ENCODE measurements around the gene HM13.
"Not testable (repeated sequence)": the region's sequence is repeated elsewhere in the genome, so short reads cannot be mapped to it uniquely, and the experiment has no call there.

HM13 gene

DNA sequence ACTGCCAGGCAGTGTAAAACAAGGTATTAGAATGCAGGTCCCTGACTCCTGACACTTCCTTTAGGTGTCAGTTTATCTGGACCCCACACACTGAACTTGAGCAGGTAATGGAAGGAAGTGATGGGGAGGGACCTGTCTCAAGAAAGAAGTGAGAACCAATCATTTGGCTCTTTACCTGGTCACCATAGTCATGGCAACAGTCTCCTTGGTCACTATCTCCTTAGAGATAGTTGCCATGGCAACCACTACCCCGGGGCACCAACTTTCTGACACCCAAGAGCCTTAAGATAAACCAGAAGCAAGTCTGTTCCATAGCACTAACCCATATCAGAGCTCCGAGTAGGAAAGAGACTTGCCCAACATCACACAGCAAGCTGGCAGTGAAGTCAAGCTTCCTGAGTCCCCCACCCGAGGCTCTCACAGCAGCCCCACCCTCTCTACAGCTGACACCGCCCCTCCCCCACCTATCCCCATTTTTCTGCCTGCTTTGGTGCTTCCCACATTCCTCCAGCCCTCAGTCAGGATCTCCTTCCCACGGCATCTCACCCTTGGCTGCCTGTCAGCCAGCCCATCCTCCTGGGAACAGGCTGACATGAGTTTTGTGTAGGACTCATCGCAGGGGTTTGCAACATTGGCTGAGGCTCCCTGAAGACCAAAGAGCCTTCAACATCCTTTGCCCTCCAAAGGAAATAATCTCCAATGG, 16.3 kb upstream of the HM13 start:
- in situ Hi-C loops (cut with MboI; ENCODE audit: low sequenced_read_pairs) = no loop called here

DNA sequence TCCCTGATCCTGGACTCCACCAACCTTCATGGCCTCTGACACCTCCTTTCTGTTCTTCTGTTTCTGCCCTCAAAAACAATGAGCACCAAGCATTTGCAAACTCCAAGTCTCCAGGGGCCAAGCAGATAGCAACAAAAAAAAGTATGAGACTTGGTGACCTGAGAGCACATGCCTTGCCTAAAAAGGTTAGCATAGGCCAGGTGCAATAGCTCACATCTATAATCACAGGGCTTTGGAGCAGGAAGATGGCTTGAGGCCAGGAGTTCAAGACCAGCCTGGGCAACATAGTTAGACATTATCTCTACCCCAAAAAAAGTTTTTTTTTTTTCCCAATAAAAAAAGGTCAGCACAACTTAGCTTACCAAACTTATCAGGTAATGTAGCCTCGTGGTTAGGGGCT, 13.7 kb upstream of the HM13 start:
- in situ Hi-C loops (cut with MboI; ENCODE audit: low sequenced_read_pairs) = no loop called here

DNA sequence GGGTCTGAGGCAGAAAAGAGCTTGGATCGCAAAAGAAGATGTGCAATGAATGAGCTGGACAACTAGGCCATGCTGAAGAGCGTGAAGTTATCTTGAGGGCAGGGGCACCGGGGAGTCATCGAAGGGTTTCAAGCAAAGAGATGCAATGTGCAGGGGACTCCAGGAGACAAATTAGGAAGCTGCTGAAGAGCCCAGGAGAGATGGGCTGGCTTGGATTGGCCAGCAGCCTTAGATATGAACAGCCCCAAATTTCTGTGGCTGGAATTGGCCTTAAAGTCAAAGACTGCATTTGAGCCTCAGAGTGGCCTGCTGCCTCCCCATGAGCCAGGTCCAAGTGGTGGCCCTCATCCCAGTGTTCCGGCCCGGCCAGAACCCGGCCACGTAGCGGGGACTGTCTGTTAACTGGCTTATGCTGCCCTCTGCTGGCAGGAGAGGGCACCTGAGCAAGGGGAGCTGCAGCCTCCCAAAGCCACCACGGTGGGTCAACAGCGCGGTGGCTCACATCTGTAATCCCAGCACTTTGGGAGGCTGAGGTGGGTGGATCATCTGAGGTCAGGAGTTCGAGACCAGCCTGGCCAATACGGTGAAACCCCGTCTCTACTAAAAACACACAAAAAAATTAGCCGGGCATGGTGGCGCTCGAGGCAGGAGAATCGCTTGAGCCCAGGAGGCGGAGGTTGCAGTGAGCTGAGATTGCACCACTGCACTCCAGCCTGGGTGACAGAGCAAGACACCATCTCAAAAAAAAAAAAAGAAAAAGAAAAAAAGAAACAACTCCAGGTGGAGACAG, 11.2 kb upstream of the HM13 start:
- in situ Hi-C loops (cut with MboI; ENCODE audit: low sequenced_read_pairs) = not testable (repeated sequence)

DNA sequence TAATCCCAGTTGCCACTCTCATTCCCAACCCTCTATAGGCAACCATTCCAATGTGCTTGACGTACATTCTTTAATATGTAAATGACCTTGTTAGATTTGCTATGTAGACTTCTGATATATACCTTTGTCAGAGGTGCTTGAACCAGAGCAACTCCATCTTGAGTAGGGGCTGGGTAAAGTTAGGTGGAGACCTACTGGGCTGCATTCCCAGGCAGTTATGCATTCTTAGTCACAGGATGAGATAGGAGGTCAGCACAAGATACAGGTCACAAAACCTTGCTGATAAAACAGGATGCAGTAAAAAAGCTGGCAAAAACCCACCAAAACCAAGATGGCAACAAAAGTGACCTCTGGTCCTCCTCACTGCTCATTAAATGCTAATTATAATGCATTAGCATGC, 8.3 kb upstream of the HM13 start:
- in situ Hi-C loops (cut with MboI; ENCODE audit: low sequenced_read_pairs) = no loop called here

DNA sequence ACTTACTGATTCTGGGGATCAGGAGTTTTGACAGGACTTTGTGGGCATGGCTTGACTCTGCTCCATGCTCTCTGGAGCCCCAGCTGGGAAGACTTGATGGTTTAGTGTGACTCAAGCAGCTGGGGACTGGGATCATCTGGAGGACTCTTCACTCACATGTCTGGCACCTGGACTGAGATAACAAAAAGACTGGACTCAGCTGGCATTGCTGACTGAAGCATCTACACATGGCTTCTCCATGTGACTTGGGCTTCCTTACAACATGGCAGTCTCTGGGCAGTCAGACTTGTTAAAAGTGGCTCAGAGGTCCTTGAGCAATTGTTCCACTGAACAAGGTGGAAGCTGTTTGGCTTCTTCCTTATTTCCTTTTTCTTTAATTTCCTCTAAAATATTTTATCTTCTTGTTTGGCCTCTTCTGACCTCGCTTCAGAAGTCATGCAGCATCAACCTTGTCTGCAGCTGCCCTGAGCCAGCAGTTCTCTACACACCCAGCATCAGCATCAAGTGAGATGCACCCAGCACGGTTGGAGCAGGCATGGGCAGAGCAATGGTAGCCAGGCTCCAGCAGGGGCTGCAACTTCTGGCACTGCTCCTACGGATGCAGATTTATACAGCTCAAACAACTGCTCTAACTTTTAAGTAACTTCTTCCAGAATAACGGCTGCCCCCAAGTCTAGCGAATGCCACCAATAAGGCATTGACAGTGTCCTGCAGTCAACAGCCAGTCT, 5.6 kb upstream of the HM13 start:
- in situ Hi-C loops (cut with MboI; ENCODE audit: low sequenced_read_pairs) = no loop called here

DNA sequence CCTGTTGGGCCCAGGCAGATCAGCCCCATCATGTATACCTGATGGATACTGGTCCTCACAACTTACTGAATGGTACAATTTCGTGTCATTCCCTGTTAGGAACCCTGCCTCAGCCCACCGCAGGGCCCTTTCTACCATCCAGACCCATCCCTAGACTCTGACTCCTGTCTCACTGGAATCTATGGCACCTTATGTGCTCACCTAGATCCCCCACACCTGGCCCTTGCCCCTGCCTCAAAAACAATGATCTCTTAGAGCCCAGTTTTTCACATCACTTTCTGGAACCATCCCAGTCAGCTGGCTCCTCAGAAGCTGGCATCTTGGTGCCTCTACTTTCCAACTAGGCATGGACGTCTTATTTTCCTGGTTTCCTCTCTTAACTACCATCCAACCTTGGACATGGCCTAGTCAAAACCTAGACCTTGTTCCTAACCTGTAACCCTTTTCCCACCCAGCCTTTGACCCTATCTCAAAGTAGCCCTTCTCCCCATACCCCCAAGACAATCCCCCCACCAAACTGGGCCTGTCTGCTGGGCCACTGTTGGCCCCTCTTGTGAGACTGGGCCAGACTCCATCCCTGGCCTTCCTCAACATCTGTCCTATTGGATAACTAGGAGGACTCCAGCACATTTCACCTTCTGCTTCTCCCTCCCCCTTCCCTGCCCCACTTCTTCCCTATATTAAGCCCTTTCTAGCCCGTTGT, 981 bp downstream of the HM13 start:
- in situ Hi-C loops (cut with MboI; ENCODE audit: low sequenced_read_pairs) = no loop called here

DNA sequence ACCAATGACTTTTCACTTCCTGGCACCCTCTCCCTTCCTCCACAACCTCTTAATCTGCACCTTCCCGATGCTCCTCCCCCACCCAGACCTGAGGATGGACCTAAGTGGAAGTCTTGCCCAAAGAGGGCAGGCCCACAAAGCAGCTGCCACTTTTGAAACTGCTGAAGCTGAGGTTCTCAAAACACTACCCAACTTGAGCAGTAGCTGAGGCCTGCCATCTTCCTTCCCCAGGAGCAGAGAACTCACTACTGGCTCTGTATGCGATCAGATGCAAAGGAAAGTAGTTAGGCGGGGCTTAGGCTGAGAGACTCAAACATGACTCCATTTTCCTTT, 1.5 kb downstream of the HM13 start:
- in situ Hi-C loops (cut with MboI; ENCODE audit: low sequenced_read_pairs) = no loop called here

DNA sequence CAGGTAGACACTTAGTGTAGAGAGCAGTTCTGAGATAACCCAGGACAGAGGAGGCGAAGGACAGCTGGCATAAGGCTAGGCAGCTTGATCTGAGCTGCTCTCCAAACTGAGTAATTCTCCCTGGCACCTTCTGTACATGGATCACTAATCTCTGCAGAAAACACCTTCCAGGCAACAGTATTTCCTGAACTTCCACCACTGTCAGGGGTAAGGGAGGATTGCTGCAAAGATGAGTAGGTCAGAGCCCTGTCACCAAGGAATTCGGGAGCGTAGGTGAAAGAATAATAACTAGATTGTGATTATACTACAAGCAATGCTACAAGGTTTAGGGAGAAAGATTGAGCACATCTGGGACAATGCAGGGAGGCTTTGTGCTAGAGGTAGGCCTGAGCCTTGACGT, 1.9 kb downstream of the HM13 start:
- in situ Hi-C loops (cut with MboI; ENCODE audit: low sequenced_read_pairs) = no loop called here

DNA sequence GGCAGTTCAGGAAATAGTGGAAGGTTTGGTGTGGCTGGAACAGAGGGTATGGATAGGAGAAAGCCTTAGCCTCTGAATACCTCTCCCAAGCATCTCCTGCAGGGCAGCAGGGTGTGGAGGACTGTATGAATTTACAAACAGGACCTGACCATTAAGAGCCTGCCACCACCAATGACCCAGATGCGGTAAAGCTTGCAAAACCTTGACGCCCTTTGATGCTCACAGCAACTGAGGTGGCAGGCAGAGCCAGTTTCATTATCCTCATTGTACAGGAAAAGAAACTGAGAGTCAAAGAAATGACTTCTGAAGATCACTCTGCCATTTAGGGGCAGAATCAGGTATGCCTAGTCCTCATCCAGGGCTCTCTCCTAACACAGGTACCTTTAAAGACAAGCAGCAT, 2.4 kb downstream of the HM13 start:
- in situ Hi-C loops (cut with MboI; ENCODE audit: low sequenced_read_pairs) = no loop called here

DNA sequence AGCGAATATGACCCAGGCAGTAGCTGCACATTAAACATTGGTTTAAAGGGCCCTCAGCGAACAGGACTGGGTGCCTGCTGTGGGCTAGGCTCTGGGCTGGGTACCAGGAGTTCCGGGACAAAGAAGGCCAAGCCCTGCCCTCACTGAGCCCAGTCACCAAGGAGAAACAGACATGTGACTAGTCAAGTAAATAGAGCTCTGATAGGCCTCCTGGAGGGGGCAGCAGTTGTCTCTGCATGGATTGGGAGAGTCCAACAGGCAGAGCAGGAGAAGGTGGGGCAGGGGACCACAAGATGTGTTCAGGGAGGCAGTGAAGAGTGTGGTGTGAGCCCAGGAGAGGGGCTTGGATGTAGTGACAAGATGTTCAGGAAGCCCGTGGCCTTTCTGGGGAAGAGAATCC, 3.1 kb downstream of the HM13 start:
- in situ Hi-C loops (cut with MboI; ENCODE audit: low sequenced_read_pairs) = no loop called here

DNA sequence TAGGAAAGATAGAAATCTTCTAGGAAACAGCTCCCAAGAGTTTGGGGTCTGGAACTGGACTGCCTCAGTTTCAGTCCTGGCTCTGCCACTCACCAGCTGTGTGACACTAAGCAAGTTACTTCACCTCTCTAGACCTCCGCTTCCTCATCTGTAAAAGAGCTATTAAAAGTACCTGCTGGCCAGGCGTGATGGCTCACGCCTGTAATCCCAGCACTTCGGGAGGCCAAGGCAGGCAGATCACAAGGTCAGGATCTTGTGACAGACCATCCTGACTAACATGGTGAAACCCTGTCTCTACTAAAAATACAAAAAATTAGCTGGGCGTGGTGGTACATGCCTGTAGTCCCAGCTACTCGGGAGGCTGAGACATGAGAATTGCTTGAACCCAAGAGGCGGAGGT, 7.0 kb downstream of the HM13 start:
- in situ Hi-C loops (cut with MboI; ENCODE audit: low sequenced_read_pairs) = not testable (repeated sequence)

DNA sequence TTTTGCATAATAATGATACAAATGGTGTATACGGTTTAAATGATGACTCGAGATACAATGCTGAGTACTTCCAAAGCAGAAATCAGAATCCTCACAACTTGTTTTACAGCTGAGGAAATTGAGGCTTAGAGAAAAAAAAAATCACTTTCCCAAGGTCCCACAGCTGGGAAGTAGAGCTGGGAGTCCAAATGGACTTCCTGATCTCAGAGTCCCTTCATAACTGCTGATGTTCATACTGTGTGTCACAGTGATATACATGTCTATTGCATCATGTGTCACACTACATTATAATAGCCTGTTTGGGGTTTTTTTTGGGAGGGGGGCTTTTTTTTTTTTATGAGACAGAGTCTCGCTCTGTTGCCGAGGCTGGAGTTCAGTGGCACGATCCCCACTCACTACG, 8.5 kb downstream of the HM13 start:
- in situ Hi-C loops (cut with MboI; ENCODE audit: low sequenced_read_pairs) = no loop called here

DNA sequence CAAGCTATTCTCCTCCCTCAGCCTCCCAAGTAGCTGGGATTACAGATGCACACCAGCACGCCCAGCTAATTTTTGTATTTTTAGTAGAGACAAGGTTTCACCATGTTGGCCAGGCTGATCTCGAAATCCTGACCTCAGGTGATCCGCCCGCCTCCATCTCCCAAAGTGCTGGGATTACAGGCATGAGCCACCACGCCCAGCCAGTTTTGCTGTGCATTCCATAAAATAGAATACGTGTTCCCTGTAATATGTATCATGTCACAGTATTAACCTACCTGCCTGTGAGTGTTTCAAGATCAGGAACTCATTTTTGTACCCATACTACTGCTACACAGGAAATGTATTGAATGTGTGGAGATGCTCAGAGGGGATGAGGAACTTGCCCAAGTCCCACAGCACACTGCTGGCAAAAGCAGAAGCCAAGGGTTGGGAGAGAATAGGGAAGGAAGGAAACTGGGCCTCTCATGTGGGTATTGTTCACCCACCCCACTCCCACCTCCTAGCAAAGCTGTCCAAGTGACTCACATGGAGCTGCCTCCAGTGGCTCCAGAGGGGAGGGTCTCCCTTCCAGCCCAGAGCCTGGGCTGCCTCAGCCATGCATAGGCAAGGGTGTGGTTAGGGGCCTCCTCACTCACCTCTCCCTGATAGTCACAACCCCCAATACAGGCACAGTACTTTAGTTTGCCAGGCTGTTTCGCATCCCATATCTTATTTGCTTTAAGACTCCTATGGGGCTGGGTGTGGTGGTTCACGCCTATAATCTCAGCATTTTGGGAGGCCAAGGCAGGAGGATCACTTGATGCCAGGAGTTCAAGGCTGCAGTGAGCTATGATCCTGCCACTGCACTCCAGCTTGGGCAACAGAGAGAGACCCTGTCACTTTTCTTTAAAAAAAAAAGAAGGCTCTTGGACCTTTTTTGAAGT, 9.4 kb downstream of the HM13 start:
- in situ Hi-C loops (cut with MboI; ENCODE audit: low sequenced_read_pairs) = no loop called here

DNA sequence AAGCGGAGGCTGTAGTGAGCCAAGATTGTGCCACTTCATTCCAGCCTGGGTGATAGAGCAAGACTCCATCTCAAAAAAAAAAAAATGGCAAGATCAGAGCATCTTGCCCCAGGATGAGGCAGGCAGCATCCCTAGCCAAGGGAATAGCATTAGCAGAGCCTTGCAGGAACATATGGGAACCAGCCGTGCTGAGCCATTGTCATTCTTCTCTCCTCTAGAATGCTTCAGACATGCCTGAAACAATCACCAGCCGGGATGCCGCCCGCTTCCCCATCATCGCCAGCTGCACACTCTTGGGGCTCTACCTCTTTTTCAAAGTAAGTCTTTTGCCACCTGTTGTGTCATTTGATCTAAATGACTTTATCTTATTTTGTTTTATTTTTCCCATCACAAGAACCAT, 13.0 kb downstream of the HM13 start:
- in situ Hi-C loops (cut with MboI; ENCODE audit: low sequenced_read_pairs) = loop anchor here (25.0 kb wide), 1 partner anchor 185 kb away; the partner anchor contains the start of gene BCL2L1

DNA sequence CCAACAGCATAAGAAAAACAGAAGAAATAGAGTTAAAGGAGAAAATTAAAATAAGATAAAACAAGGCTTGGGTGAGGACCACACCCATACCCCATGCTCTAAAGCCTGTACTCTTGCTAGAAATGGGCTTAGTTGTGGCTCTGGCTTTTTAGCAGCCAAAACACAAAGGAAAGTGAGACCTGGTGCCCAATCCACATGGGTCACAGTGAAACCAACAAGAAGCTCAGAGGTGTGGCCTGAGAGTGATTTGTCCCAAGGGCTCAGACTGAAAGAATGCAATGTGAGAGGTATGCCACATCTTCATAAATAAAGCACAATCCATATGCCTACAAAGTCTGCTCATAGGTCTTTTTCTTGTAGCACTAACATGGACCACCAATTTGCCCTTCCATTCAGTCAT, 21.1 kb downstream of the HM13 start:
- in situ Hi-C loops (cut with MboI; ENCODE audit: low sequenced_read_pairs) = loop anchor here (25.0 kb wide), 1 partner anchor 177 kb away; the partner anchor contains the start of gene BCL2L1

DNA sequence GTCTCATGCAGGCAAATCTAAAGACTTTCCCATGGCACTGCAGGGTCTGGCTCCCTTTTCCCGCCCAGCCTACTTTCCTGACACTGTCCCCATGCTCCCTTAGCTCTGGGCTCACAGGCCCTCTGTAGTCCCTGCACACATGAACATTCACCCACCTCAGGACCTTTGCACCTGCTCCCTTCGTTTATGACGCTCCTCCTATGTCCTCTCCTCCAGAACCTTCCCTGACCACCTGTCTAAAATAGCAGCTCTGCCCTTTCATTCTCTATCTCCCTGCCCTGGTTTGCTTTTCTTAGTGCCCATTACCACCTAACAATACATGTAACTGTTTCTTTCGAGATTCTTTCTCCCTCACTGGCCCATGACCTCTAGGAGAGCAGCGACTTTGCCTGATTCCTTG, 22.3 kb downstream of the HM13 start:
- in situ Hi-C loops (cut with MboI; ENCODE audit: low sequenced_read_pairs) = loop anchor here (25.0 kb wide), 1 partner anchor 176 kb away; the partner anchor contains the start of gene BCL2L1

DNA sequence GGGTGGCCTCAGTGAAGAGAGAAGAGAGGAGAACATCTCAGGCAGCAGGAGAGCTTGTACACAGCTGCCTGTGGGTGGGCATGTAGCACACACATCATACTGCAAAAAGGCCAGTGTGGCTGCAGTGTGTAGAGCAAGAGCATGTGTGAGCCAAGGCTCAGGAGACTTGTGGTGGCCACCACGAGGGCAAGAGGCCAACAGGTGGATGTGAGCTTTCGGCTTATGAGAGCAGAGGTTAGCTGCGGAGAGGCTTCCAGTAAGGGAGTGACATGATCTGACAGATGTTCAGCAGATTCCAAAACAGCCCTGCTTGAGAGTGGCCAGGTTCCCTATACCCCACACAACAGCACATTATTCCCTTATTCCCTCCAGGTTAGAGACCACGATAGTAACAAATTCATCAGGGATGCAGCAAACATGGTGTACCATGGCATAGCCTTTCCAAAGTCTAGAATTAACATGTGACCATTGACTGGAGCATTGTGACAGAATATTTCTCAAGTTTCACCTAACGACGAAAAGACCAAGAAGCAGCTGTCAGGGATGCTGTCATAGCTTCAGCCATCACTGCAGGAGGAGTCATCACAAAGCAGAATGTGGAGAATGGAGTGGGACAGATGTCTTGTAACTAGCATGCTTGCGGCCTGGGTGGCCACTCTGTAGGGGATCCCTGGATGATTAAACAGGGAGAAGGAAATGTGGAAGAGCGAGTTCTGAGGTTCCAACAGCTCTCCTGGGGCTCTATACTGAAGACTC, 23.1 kb downstream of the HM13 start:
- in situ Hi-C loops (cut with MboI; ENCODE audit: low sequenced_read_pairs) = loop anchor here (25.0 kb wide), 1 partner anchor 175 kb away; the partner anchor contains the start of gene BCL2L1

DNA sequence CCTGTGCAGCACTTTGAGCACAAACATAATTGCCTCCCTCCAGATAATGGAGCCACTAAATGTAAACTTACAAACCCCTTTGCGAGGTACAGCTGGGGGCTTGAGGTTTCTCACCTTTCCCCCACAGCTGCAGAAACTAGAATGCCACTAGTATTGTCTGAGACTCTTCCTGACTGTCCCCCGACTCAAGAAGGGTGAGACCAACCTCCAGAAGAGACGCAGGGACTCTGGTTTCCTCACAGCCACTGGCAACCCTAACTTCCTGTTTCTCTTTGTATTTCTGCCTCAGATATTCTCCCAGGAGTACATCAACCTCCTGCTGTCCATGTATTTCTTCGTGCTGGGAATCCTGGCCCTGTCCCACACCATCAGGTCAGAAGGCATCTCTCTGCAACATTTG, 23.6 kb downstream of the HM13 start:
- in situ Hi-C loops (cut with MboI; ENCODE audit: low sequenced_read_pairs) = loop anchor here (25.0 kb wide), 1 partner anchor 174 kb away; the partner anchor contains the start of gene BCL2L1

DNA sequence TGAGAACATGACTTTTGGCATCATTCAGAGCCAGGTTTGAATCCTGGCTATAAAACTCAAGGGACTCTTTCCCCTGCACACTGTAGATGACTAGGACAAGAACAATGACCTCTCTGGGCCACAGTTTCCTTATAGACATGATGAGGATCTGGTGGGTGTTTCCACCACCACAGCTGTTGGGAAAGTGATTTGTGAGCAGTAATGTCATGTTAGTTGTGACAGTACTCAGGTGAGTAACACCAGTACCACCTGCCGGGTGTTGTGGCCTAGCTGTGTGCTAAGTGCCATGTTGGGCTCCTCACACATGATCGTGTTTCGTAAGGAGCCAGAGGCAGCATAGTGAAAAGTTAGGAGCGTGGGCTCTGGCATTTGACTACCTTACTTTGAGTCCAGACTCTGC, 24.1 kb downstream of the HM13 start:
- in situ Hi-C loops (cut with MboI; ENCODE audit: low sequenced_read_pairs) = loop anchor here (25.0 kb wide), 1 partner anchor 174 kb away; the partner anchor contains the start of gene BCL2L1

Measured in HL-60/S4 treated with retinoic acid at 250 ng/mL for 4 days and 3 days (cell line).